HL-60/S4 (cell line): Measurements from ENCODE around the gene WDR90.

Experiments
- in situ Hi-C: fragments of 300-500 bp; cut with MboI; formaldehyde crosslinking; loops from 2 replicates; pipeline ENCODE4 v1.14.3; 2022; ENCODE audit warnings: low sequenced_read_pairs

The WDR90 gene

DNA sequence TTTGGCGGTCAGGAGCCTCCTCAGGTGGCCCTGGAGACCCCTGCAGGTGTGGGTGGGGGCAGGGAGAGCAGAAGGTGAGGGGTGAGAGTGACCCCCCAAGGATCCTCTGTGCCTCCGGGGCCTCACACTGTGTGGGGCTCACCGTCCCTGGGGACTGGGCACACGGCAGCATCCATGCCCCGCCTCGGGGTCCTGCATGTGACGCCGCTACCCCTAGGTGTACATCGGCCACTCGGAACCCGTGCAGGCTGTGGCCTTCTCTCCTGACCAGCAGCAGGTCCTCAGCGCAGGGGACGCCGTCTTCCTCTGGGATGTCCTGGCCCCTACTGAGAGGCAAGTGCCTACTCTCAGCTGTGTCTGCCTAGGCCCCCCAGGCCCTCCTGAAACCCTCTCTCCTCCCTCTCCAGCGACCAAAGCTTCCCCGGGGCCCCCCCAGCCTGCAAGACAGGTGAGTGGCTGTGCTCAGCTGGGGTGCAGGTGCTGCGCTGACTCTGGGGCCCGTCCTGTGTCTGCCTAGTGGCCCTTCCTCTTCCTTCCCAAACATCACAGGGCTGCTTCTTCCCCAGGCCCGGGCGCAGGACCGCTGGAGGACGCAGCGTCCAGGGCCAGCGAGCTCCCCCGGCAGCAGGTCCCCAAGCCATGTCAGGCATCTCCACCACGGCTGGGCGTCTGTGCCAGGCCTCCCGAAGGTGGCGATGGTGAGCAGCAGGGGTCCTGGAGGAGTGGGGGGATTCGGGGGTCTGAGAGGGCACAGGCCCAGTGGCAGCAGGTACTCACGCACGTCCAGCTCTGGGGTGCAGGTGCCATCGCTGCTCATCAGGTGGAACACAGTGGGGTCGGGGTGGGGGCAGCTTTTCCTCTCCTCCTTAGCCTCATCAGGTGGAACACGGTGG, 9.8 kb downstream of the WDR90 start:
- in situ Hi-C loops, result no loop called here

DNA sequence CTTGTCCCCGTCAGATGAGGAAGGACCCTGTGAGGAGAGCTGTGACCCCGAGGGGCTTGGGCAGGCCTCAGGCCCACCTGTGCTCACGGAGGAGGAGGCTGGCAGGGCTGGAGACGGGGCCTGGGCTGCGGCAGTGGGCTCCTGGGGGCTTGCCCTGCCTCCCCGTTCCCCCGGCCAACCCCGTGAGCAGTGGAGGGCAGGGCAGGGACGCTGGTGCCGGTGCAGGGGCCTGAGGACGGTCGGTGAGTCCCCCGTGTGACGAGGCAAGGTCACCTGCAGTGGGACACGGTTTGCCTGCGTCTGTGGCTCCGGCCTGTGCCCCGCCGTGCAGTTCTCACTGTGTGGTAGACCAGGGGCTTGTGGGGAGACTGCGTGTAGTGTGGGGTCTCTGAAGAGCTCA, 10.5 kb downstream of the WDR90 start:
- in situ Hi-C loops, result loop anchor here (10.0 kb wide), 1 partner anchor 265 kb away; the partner anchor contains the start of gene NME4

DNA sequence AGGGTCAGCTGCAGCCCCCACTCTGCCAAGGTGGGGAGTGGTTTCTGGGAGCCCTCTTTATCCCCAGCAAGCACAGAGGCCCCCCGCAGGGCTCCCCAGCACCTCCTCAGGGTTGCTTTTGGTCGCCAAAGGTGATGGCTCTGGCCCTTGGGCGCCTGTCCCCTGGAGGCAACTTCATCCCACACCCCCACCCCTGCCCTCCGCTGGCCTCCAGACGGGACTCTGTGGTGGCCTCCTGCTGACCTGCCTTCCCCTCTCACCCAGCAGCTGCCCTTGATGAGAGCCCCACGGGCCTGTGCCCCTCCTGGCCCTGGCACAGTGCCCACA, 10.9 kb downstream of the WDR90 start:
- in situ Hi-C loops, result loop anchor here (10.0 kb wide), 1 partner anchor 265 kb away; the partner anchor contains the start of gene NME4

DNA sequence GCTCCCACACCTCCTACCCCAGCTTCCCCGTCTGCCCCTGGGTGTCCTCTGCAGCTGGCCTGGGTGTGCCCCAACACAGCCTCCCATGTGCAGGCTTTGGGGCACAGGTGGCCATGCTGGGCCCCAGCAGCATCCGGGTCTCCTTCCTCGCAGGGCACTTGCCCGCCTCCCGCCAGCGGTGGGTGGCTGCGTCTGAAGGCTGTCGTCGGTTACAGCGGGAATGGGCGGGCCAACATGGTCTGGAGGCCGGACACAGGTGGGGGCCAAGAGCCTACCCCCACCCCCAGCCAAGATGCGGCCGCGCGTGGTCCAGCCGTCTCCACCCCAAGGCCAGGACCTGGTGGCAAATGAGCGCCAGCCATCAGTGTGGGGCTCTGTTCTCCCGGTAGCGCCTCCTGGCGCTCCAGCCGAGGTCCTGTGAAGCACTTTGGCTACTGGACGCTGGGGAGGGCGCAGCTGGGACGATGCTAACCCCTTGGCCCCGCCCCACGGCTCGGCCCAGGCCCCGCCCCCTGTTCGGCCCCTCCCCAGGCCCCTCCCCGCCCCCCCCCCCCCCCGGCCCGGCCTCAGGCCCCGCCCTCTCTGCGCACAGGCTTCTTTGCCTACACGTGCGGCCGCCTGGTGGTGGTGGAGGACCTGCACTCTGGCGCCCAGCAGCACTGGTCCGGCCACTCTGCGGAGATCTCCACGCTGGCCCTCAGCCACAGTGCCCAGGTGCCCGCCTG, 11.5 kb downstream of the WDR90 start:
- in situ Hi-C loops, result loop anchor here (10.0 kb wide), 1 partner anchor 266 kb away; the partner anchor contains the start of gene NME4

DNA sequence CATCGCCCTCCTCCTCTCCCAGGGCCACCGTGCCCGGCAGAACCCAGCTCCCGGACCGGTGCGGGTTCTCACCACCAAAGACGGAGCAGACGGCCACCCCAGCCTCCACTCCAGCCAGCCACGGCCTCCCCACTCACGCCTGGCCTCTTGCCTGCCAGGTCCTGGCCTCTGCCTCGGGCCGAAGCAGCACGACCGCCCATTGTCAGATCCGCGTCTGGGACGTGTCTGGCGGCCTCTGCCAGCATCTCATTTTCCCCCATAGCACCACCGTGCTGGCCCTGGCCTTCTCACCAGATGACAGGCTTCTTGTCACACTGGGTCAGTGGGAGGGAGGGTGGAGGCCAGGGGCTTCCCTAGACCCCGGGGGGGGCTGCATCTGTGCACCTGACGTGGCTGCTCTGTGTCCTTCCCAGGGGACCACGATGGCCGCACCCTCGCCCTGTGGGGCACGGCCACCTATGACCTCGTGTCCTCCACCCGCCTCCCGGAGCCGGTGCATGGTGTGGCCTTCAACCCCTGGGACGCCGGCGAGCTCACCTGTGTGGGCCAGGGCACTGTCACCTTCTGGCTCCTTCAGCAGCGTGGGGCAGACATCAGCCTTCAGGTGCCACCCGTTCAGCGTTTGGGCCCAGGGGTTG, 12.1 kb downstream of the WDR90 start:
- in situ Hi-C loops, result loop anchor here (10.0 kb wide), 1 partner anchor 267 kb away; the partner anchor contains the start of gene NME4

DNA sequence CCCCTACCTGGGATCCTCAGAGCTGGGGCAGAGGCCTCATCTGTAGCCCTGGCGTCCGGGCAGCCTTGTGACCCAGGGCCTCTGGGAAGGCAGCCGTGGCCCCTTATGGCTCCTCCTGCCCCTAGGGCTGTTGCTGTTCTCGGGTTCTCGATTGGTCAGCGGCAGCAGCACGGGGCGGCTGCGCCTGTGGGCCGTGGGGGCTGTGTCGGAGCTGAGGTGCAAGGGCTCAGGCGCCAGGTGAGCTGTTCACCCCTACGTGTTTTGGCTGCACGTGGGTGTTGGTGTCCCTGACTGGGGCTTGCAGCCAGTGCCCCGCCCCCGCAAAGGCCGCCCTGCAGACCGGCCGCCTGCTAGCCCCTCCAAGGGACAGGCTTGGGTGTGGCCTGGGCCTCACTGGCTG, 12.9 kb downstream of the WDR90 start:
- in situ Hi-C loops, result loop anchor here (10.0 kb wide), 1 partner anchor 267 kb away; the partner anchor contains the start of gene NME4

DNA sequence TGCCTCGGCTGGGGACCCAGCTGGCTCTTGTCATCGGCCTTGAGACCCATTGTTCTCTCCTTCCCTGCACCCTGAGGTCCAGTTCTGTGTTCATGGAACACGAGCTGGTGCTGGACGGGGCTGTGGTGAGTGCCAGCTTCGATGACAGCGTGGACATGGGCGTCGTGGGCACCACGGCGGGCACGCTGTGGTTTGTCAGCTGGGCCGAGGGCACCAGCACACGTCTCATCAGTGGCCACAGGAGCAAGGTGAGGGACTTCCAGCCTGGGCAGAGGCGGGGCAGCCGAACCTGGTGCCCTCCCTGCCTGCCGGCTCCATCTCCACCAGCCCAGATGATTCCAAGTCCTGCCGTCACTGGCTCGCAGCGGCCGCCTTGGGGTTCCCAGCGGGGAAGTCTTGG, 13.4 kb downstream of the WDR90 start:
- in situ Hi-C loops, result loop anchor here (10.0 kb wide), 1 partner anchor 268 kb away; the partner anchor contains the start of gene NME4

DNA sequence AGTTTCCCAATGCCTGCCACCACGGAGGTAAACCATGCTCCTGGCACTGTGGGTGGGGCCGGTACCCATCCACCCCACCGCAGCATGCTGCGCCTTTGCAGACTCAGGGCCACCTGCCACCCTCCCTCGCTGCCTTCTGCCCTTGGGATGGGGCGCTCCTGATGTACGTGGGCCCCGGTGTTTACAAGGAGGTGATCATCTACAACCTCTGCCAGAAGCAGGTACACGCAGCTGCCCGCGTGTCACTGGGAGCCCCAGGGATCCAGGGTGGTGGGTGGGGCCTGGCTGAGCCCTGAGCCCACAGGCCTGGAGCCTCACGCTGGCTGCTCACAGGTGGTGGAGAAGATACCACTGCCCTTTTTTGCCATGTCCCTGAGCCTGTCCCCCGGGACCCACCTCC, 17.4 kb downstream of the WDR90 start:
- in situ Hi-C loops, result loop anchor here (10.0 kb wide), 1 partner anchor 272 kb away; the partner anchor contains the start of gene NME4

DNA sequence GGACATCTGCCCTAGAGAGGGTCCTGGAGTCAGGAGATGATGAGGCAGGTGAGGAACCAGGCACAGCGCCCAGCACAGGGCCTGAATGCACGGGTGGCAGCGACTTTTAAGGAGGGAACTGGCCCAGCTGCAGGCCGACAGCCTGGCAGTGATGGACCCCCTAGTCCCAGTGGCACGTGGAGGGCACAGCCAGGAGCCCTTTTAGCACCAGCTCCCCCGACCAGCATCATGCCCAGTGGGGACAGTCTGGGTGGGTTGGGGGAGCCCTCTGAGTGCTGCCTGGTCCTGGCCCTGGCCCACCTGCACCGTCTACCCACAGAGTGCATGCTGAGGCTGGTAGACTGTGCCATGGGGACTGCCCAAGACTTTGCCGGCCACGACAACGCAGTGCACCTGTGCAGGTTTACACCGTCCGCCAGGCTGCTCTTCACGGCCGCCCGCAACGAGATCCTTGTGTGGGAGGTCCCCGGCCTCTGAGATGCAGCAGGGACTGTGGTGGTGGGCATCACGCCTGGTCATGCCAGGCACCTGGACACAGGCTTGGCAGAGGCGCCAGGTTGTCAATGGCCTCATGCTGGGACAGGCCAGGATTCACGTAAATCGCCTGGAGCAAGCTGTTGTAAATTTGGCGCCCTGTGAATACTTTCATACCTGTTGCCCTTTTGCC, 18.1 kb downstream of the WDR90 start:
- in situ Hi-C loops, result loop anchor here (10.0 kb wide), 1 partner anchor 272 kb away; the partner anchor contains the start of gene NME4

DNA sequence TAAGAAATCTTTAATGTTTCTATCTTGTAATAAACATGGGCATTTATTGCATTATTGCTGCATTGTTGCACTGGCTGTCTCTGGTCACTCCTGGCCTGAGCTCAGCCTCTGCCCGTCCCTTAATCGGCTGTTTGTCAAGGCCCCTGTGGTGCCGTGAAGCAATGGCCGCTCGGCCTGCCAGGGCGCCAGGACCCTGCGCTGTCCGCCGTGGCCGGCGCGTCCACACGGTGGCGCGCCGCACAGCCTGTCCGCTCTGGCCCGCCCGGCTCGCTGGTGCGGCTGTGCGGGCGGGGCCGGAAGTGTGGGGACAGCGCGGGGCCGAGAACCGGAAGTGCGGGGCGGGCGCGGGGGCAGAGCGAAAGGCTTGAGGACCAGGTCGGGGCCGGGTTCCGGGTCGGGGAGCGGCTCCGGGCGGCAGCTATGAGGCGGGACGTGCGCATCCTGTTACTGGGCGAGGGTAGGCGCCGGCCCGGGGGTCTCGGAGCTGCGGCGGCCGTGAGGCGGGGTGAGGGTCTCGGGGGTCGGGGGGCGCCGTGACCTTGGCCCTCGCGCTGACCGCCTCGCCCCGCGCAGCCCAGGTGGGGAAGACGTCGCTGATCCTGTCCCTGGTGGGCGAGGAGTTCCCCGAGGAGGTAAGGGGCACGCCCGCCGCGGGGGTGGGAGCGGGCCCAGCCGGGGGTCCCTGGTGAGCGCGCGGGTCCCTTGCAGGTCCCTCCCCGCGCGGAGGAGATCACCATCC, 18.8 kb downstream of the WDR90 start, which contains the start of gene RHOT2:
RHOT2 (plus strand) TSS at position 353 of the 739 bp plus-strand sequence; CDS start at position 421, 68 bp downstream.
- in situ Hi-C loops, result loop anchor here (10.0 kb wide), 1 partner anchor 273 kb away; the partner anchor contains the start of gene NME4

DNA sequence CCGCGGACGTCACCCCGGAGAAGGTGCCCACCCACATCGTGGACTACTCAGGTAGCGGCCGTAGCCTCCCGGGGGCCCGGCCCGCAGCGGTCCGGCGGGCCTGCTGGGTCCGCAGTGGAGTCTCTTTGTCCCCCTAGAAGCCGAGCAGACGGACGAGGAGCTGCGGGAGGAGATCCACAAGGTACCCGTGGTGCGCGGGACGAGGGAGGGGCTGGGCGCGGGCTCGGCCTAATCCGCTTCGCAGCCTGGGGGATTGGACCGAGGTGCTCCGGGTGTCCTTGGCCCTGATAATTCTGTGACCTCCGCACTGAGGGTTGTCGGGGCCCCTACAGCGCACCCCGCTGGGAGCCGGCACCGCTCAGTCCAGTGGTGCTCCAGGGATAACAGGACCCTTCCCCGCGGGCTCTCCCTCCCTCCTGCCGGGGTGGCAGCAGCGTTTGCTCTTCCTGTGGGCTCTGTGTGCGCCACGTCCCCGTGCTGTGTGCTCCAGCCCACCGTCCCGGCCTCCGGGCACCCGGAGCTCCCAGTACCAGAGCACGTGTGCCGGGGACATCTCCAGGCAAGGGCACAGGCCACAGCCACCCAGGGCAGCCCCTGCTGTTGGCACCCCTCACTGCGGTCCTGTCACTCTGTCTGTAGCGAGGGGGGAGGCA, 19.5 kb downstream of the WDR90 start:
- in situ Hi-C loops, result loop anchor here (10.0 kb wide), 1 partner anchor 274 kb away; the partner anchor contains the start of gene NME4

DNA sequence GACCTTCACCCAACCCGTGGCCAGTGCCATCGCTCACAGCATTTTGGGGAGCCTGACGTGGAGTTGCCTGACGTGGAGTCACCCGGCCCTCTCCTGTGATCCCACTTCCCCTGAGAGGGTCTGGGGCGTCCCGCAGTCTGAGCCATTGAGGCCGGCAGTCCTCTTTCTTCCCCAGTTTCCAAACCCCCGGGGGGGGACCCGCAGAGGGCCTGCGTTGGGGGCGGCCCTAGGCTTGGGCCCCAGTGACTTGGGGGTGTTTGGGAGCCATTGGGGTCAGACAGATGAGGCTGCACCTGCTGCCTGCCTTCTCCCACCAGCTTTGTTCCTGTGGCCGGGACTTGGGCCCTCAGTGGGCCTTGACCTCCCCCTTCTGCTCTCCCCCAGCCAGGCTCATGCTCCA, 20.5 kb downstream of the WDR90 start:
- in situ Hi-C loops, result loop anchor here (10.0 kb wide), 1 partner anchor 275 kb away; the partner anchor contains the start of gene NME4

DNA sequence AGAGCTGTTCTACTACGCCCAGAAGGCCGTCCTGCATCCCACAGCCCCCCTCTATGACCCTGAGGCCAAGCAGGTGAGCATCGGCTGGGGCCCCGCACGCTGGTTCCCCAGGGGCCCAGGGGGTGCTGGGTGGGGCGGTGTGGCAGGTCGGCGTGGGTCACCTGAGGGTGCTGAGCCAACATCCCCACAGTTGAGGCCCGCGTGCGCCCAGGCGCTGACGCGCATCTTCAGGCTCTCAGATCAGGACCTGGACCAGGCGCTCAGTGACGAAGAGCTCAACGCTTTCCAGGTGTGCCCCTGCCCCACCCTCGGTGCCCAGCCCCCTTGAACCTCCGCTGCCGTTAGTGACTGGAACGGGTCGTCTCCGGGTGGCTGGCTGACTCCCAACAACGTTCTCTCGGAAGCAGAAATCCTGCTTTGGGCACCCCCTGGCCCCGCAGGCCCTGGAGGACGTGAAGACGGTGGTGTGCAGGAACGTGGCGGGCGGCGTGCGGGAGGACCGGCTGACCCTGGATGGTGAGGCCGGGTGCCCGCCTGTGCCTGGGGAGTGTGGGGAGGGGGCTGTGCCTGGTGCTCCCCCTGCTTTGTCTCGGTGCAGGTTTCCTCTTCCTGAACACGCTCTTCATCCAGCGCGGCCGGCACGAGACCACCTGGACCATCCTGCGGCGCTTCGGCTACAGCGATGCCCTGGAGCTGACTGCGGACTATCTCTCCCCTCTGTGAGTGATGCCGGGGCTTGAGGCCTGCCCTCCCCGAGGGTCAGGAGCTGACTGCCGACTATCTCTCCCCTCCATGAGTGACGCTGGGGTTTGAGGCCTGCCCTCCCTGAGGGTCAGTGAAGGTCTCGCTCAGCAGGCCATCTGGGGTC, 21.6 kb downstream of the WDR90 start:
- in situ Hi-C loops, result no loop called here

DNA sequence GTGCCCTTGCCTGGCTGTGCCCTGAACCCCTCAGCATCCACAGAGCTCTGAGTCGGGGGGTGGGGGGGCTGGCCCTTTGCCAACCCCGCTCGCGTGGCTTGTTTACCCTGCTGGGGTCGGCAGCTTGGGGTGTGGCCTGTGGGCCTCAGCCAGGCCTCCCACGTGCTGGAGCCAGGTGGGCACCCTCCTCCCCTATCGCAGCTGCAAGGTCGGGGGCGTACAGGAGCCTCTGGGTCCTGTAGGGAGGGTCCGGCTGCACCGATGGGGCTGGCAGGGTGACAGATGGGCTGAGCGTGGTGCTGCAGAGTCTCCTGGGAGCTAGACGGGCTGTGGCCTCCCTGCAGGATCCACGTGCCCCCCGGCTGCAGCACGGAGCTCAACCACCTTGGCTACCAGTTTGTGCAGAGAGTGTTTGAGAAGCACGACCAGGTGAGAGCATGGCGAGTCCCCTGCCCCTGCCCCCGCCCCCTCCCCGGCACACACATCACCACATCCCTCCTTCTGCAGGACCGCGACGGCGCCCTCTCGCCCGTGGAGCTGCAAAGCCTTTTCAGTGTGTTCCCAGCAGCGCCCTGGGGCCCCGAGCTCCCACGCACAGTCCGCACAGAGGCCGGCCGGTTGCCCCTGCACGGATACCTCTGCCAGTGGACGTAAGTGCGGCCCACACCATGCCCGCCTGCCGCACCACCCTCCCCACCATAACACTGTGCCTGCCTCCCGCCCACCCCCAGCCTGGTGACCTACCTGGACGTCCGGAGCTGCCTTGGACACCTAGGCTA, 22.4 kb downstream of the WDR90 start:
- in situ Hi-C loops, result no loop called here

DNA sequence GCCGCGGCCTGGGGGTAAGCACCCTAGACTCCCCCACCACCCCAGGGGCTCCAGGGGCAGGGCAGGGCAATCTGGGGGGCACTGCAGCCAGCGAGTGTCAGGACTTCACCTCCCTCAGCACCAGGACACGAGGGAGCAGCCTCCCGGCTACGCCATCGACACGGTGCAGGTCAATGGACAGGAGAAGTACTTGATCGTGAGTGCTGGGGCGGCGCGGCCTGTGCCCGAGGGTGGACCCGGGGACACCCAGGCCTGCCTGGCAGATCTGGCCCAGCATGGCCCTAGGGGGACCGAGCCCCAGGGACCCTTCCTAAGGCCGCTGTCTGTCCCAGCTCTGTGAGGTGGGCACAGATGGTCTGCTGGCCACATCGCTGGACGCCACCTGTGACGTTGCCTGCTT, 23.2 kb downstream of the WDR90 start:
- in situ Hi-C loops, result no loop called here

DNA sequence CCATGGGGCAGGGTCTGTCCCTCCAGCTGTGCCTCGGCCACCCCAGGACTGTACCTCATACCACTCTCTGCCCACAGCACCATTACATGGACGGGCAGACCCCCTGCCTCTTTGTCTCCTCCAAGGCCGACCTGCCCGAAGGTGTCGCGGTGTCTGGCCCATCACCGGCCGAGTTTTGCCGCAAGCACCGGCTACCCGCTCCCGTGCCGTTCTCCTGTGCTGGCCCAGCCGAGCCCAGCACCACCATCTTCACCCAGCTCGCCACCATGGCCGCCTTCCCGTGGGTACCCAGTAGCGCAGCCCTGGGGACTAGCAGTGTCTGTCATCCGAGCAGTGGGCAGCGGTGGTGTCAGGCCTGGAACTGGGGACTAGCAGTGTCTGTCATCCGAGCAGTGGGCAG, 23.7 kb downstream of the WDR90 start:
- in situ Hi-C loops, result no loop called here

DNA sequence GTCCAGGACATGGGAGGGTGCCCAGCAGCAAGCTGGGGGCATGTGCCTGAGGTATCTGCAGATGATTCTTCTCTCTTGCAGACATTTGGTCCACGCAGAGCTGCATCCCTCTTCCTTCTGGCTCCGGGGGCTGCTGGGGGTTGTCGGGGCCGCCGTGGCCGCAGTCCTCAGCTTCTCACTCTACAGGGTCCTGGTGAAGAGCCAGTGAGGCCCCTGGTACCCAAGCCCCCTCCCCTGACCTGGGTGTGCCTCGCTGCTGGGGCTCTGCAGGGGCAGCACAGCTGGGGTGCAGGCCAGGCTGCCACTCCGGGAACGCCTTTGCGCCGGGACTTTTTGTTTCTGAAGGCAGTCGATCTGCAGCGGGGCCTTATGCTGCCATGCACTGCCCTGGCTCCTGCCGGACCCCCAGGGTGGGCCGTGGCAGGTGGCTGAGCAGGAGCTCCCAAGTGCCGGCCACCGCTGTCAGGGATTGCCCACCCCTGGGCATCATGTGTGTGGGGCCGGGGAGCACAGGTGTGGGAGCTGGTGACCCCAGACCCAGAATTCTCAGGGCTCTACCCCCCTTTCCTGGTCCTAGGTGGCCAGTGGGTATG, 24.3 kb downstream of the WDR90 start:
- in situ Hi-C loops, result no loop called here
